DND-41 (cell line): Measurements from ENCODE around the gene LAIR1.

ENCODE experiments used
- ATAC-seq: fragments of 200-7000 bp; cut with Tn5 transposase; 3 replicates; pipeline ENCODE4 v1.9.1; 2021; ENCODE audit warnings: low read depth; ENCODE audit not compliant: insufficient read depth
- DNase-seq: peaks from one replicate; pipeline ENCODE4 v3.0.0-alpha.2; 2020
- H2AFZ ChIP-seq: 2 replicates; pipeline ENCODE4 v1.6.0; 2012; ENCODE audit warnings: low read depth, low read length
- H3K27ac ChIP-seq: 2 replicates; pipeline ENCODE4 v1.5.1; 2012; ENCODE audit warnings: low read length, inconsistent platforms
- H3K27me3 ChIP-seq: fragments of 200-600 bp; sonication (generic); 2 replicates; pipeline ENCODE4 v1.6.0; 2012; ENCODE audit warnings: low read length, mild to moderate bottlenecking, inconsistent platforms; ENCODE audit not compliant: insufficient read depth, poor library complexity
- H3K36me3 ChIP-seq: 2 replicates; pipeline ENCODE4 v1.5.1; 2012; ENCODE audit warnings: low read length, inconsistent platforms; ENCODE audit not compliant: insufficient read depth
- H3K4me1 ChIP-seq: 2 replicates; pipeline ENCODE4 v1.5.1; 2012; ENCODE audit warnings: mild to moderate bottlenecking, low read length; ENCODE audit not compliant: insufficient read depth
- H3K4me2 ChIP-seq: 2 replicates; pipeline ENCODE4 v1.6.0; 2012; ENCODE audit warnings: mild to moderate bottlenecking, moderate library complexity, low read length, inconsistent platforms; ENCODE audit not compliant: insufficient read depth
- H3K4me3 ChIP-seq, 2 experiments: fragments of 200-600 bp in 1 of 2; shearing (Covaris generic) in 1 of 2; 2 replicates each; pipeline ENCODE4 v1.5.1; 2012 to 2016; ENCODE audit warnings: inconsistent platforms in 2 of 2, low read length in 2 of 2, mild to moderate bottlenecking in 2 of 2, low read depth in 1 of 2, moderate library complexity in 1 of 2
- H3K79me2 ChIP-seq: 2 replicates; pipeline ENCODE4 v1.6.0; 2012; ENCODE audit warnings: low read length, inconsistent platforms; ENCODE audit not compliant: insufficient read depth
- H3K9ac ChIP-seq: 2 replicates; pipeline ENCODE4 v1.6.0; 2012; ENCODE audit warnings: low read depth, mild to moderate bottlenecking, inconsistent platforms, low read length, moderate library complexity
- H3K9me3 ChIP-seq: 2 replicates; pipeline ENCODE4 v1.5.1; 2012; ENCODE audit warnings: low read length, moderate library complexity, mild to moderate bottlenecking, inconsistent platforms; ENCODE audit not compliant: insufficient read depth, severe bottlenecking
- H4K20me1 ChIP-seq: 2 replicates; pipeline ENCODE4 v1.6.0; 2012; ENCODE audit warnings: low read length; ENCODE audit not compliant: insufficient read depth
- EZH2 ChIP-seq: IDR thresholded peaks from 3 replicates; pipeline ENCODE4 v1.6.1; 2012; ENCODE audit warnings: borderline replicate concordance, low read depth, mild to moderate bottlenecking, moderate library complexity, low read length, inconsistent platforms; ENCODE audit not compliant: severe bottlenecking
- TF ChIP-seq, protein P1 (sequence below): IDR thresholded peaks from 2 replicates; pipeline ENCODE4 v1.5.1; 2012; ENCODE audit warnings: borderline replicate concordance, low read length, moderate library complexity, mild to moderate bottlenecking; ENCODE audit not compliant: poor library complexity, severe bottlenecking; ENCODE audit errors: extremely low read depth

The LAIR1 gene

DNA sequence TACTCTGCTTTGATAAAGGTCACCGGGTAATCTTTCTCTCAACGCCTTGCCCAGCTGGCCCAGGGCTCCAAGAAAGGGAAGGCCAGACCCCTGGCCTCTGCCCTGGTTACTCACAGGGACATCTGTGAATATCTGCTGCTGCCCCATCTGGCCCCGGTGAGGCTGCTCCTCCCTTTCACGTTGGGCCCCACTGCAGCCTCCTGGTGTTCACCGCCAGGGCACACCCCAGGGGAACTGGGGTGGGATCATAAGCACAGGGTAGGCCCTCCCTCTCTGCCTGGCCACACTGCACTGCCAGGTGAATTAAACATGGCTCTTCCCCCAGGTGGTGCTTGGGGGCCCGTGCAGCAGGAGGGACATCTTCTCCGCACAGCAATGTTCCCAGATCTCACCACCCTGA, 12.7 kb downstream of the LAIR1 start:
- peaks cover 4% of the 10 kb centered on the region; the same call in 1 of the 2 replicates for H3K79me2 ChIP-seq
- peaks cover 5% of the 10 kb centered on the region for H3K27me3 ChIP-seq
- H3K4me2 ChIP-seq, result no peak overlapping the region
- ATAC-seq (peak; percentile 60), DNase-seq (peak; percentile 35)
- H3K9me3 ChIP-seq, result no peaks in the 10 kb centered on the region
- no peak overlapping the region for H3K4me3 ChIP-seq
- no peak overlapping the region for H2AFZ ChIP-seq
- H3K27ac ChIP-seq, result no peak overlapping the region
- H4K20me1 ChIP-seq, result peaks cover 35% of the 10 kb centered on the region
- no peak for TF ChIP-seq EZH2
- TF ChIP-seq, protein P1, sequence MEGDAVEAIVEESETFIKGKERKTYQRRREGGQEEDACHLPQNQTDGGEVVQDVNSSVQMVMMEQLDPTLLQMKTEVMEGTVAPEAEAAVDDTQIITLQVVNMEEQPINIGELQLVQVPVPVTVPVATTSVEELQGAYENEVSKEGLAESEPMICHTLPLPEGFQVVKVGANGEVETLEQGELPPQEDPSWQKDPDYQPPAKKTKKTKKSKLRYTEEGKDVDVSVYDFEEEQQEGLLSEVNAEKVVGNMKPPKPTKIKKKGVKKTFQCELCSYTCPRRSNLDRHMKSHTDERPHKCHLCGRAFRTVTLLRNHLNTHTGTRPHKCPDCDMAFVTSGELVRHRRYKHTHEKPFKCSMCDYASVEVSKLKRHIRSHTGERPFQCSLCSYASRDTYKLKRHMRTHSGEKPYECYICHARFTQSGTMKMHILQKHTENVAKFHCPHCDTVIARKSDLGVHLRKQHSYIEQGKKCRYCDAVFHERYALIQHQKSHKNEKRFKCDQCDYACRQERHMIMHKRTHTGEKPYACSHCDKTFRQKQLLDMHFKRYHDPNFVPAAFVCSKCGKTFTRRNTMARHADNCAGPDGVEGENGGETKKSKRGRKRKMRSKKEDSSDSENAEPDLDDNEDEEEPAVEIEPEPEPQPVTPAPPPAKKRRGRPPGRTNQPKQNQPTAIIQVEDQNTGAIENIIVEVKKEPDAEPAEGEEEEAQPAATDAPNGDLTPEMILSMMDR, result no peak
- H3K36me3 ChIP-seq, result peaks cover 32% of the 10 kb centered on the region
- no peaks in the 10 kb centered on the region for H3K4me1 ChIP-seq
- H3K9ac ChIP-seq, result no peak overlapping the region

- H3K4me1 ChIP-seq, result no peaks in the 10 kb centered on the region
- no peaks in the 10 kb centered on the region for H3K9me3 ChIP-seq
- no peak overlapping the region for H2AFZ ChIP-seq
- peaks cover 26% of the 10 kb centered on the region for H3K36me3 ChIP-seq
- H3K27ac ChIP-seq, result no peak overlapping the region
- DNase-seq (no peak), ATAC-seq (no peak)
- no peak overlapping the region for H3K4me3 ChIP-seq
- peaks cover 29% of the 10 kb centered on the region for H4K20me1 ChIP-seq
- no peak for TF ChIP-seq EZH2
- TF ChIP-seq, protein P1, result no peak
- H3K4me2 ChIP-seq, result no peak overlapping the region
- no peaks in the 10 kb centered on the region for H3K79me2 ChIP-seq
- H3K27me3 ChIP-seq, result peaks cover 8% of the 10 kb centered on the region
- H3K9ac ChIP-seq, result no peak overlapping the region
These were observed 13.3 kb downstream of the LAIR1 start for GRCh38 chr19:54351474-54351873.

- Histone ChIP-seq H4K20me1 (no peaks in the 10 kb centered on the region), H3K9ac (no peak overlapping the region), H3K36me3 (no peaks in the 10 kb centered on the region), H3K27me3 (peaks cover 8% of the 10 kb centered on the region), H3K79me2 (no peaks in the 10 kb centered on the region), H3K9me3 (no peaks in the 10 kb centered on the region), H3K27ac (no peak overlapping the region), H3K4me1 (no peaks in the 10 kb centered on the region), H3K4me3 (no peak overlapping the region), H2AFZ (no peak overlapping the region), H3K4me2 (no peak overlapping the region)
- ATAC-seq, result no peak
- TF ChIP-seq, protein P1, result no peak
- TF ChIP-seq EZH2, result no peak
- DNase-seq, result no peak
These were observed 18.8 kb downstream of the LAIR1 start for GRCh38 chr19:54345938-54346386.

DNA sequence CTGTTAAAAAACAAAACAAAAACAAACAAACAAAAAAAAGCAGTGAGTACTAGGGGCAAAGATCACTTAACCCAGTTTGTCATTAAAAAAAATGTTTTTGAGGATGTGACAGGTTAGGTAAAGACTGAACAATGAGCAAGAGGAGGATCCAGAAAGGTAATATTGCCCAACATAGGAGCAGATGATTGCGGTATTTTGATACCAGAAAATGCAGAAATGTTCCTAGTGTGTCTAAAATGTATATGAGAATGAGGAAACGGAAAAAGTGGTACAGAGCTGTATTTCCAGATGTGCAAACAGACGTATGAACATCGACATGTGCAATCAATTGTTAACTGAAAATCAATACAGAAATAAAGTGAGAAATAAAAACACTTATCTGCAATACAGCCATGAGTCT, 20.9 kb downstream of the LAIR1 start:
- Histone ChIP-seq H3K27me3 (peaks cover 9% of the 10 kb centered on the region), H3K79me2 (no peaks in the 10 kb centered on the region), H3K4me1 (no peaks in the 10 kb centered on the region), H3K9me3 (no peaks in the 10 kb centered on the region), H2AFZ (no peak overlapping the region), H4K20me1 (no peaks in the 10 kb centered on the region), H3K27ac (no peak overlapping the region), H3K9ac (no peak overlapping the region), H3K36me3 (no peaks in the 10 kb centered on the region), H3K4me2 (no peak overlapping the region), H3K4me3 (no peak overlapping the region)
- no peak for DNase-seq
- no peak for ATAC-seq
- no peak for TF ChIP-seq EZH2
- TF ChIP-seq, protein P1, result no peak
